SK-N-SH (cell line): ENCODE measurements around the gene KRT13. TPM values are rescaled to one million over a fixed set of nuclear protein-coding genes. Genes with fewer than 3 reads are reported as not detected.

ENCODE experiments used
- CTCF ChIA-PET: fragments of 300-600, 350-600 bp; formaldehyde crosslinking; extraction: SDS; loops from one replicate; lab custom pipeline; 2021; lab: Yijun Ruan, JAX
- POLR2A ChIA-PET: fragments of 350-600 bp; sonication (Branson Sonifier 250); formaldehyde crosslinking; extraction: SDS; loops from one replicate; lab custom pipeline; 2020; ENCODE audit warnings: antibody characterized with exemption, inconsistent platforms; lab: Yijun Ruan, JAX
- DNase-seq: peaks from one replicate; pipeline ENCODE4 v3.0.0; 2012
- H2AFZ ChIP-seq: fragments of 200-600 bp; sonication (generic); 2 replicates; pipeline ENCODE4 v1.8.1; 2016; ENCODE audit warnings: antibody characterized with exemption, mild to moderate bottlenecking, low read depth
- H3F3A ChIP-seq: fragments of 200-600 bp; sonication (generic); replicated peaks from 2 replicates; pipeline ENCODE3; 2016; ENCODE audit warnings: antibody characterized with exemption, mild to moderate bottlenecking; ENCODE audit not compliant: insufficient read depth
- H3K27ac ChIP-seq, 2 experiments: fragments of 200-500 bp in 1 of 2; fragments of 200-600 bp in 1 of 2; sonication (Bioruptor generic) in 1 of 2; sonication (generic), shearing (Covaris generic) in 1 of 2; 2 replicates each; pipeline versions ENCODE4 v1.5.1 to v1.6.1; 2014 to 2016; ENCODE audit warnings: low read depth in 2 of 2, inconsistent platforms in 1 of 2, low read length in 1 of 2, mild to moderate bottlenecking in 1 of 2, mixed read lengths in 1 of 2
- H3K27me3 ChIP-seq: fragments of 200-600 bp; sonication (generic), shearing (Covaris generic); 2 replicates; pipeline ENCODE4 v1.6.1; 2016; ENCODE audit warnings: mixed run types; ENCODE audit not compliant: insufficient read depth
- H3K36me3 ChIP-seq, 2 experiments: fragments of 200-500 bp in 1 of 2; fragments of 200-600 bp in 1 of 2; sonication (Bioruptor generic) in 1 of 2; sonication (generic) in 1 of 2; replicated peaks in 1 of 2; 2 replicates each; pipeline versions ENCODE3 to v1.5.1; 2014 to 2016; ENCODE audit warnings: low read length in 1 of 2, mild to moderate bottlenecking in 1 of 2; ENCODE audit not compliant: insufficient read depth in 2 of 2, control insufficient read depth in 1 of 2
- H3K4me1 ChIP-seq, 2 experiments: fragments of 200-500 bp in 1 of 2; fragments of 200-600 bp in 1 of 2; sonication (Bioruptor generic) in 1 of 2; sonication (generic), shearing (Covaris generic) in 1 of 2; 2 replicates each; pipeline versions ENCODE4 v1.5.1 to v1.6.1; 2014 to 2016; ENCODE audit warnings: low read depth in 1 of 2, low read length in 1 of 2, mixed run types in 1 of 2; ENCODE audit not compliant: insufficient read depth in 2 of 2, control insufficient read depth in 1 of 2
- H3K4me2 ChIP-seq: fragments of 200-600 bp; sonication (generic), shearing (Covaris generic); 2 replicates; pipeline ENCODE4 v1.6.1; 2017; ENCODE audit warnings: mixed run types
- H3K4me3 ChIP-seq, 2 experiments: fragments of 200-500 bp in 1 of 2; fragments of 200-600 bp in 1 of 2; sonication (Bioruptor generic) in 1 of 2; sonication (generic), shearing (Covaris generic) in 1 of 2; 2 replicates each; pipeline versions ENCODE4 v1.5.1 to v1.8.1; 2014 to 2016; ENCODE audit warnings: low read depth in 2 of 2, inconsistent platforms in 1 of 2, low read length in 1 of 2, mild to moderate bottlenecking in 1 of 2, mixed read lengths in 1 of 2, moderate library complexity in 1 of 2
- H3K79me2 ChIP-seq: fragments of 200-600 bp; sonication (generic); 2 replicates; pipeline ENCODE4 v1.8.1; 2017; ENCODE audit warnings: mild to moderate bottlenecking; ENCODE audit not compliant: insufficient read depth
- H3K9ac ChIP-seq: fragments of 200-600 bp; sonication (generic); 2 replicates; pipeline ENCODE4 v1.6.1; 2017; ENCODE audit warnings: mixed run types
- H3K9me2 ChIP-seq: fragments of 200-600 bp; sonication (generic); 2 replicates; pipeline ENCODE4 v1.6.1; 2017; ENCODE audit warnings: mixed run types
- H3K9me3 ChIP-seq: fragments of 200-600 bp; sonication (generic); 2 replicates; pipeline ENCODE4 v1.6.1; 2017; ENCODE audit warnings: mixed run types, mild to moderate bottlenecking, moderate library complexity
- H4K20me1 ChIP-seq: fragments of 200-600 bp; sonication (generic); 2 replicates; pipeline ENCODE4 v1.6.1; 2017; ENCODE audit warnings: mild to moderate bottlenecking, mixed run types; ENCODE audit not compliant: insufficient read depth
- CHD2 ChIP-seq: fragments of 150-350 bp; IDR thresholded peaks from 2 replicates; pipeline ENCODE4 v1.6.1; 2018; ENCODE audit warnings: low read length; ENCODE audit not compliant: partially characterized antibody
- EP300 ChIP-seq, 2 experiments: IDR thresholded peaks; 2 replicates each; pipeline versions ENCODE4 v1.4.0 to v1.6.1; 2012; ENCODE audit warnings: borderline replicate concordance in 1 of 2, low read depth in 1 of 2, low read length in 1 of 2
- FOXJ3 ChIP-seq: sonication (generic); formaldehyde crosslinking; IDR thresholded peaks from 2 replicates; pipeline ENCODE4 v1.5.1; 2020; ENCODE audit warnings: mild to moderate bottlenecking, missing genetic modification reagents
- FOXM1 ChIP-seq: IDR thresholded peaks from 2 replicates; pipeline ENCODE4 v1.4.0; 2012; ENCODE audit warnings: low read depth, mild to moderate bottlenecking
- MEF2A ChIP-seq: IDR thresholded peaks from 2 replicates; pipeline ENCODE4 v1.4.0; 2012; ENCODE audit warnings: low read depth, borderline replicate concordance
- NFIC ChIP-seq: IDR thresholded peaks from 2 replicates; pipeline ENCODE4 v1.4.0; 2012; ENCODE audit warnings: borderline replicate concordance
- NRF1 ChIP-seq: IDR thresholded peaks from 2 replicates; pipeline ENCODE4 v1.6.1; 2012; ENCODE audit warnings: low read depth, mild to moderate bottlenecking, low read length
- RAD21 ChIP-seq: IDR thresholded peaks from 2 replicates; pipeline ENCODE4 v1.6.1; 2012; ENCODE audit warnings: mild to moderate bottlenecking, low read length
- SIN3A ChIP-seq: IDR thresholded peaks from 2 replicates; pipeline ENCODE4 v1.6.1; 2012; ENCODE audit warnings: low read depth, mild to moderate bottlenecking, low read length, moderate library complexity, borderline replicate concordance
- SMC3 ChIP-seq: IDR thresholded peaks from 2 replicates; pipeline ENCODE4 v1.6.1; 2012; ENCODE audit warnings: low read depth, low read length, improper control_type of control experiment
- TAF1 ChIP-seq: IDR thresholded peaks from 2 replicates; pipeline ENCODE4 v1.6.1; 2012; ENCODE audit warnings: low read depth, mild to moderate bottlenecking, low read length, moderate library complexity, borderline replicate concordance
- TCF12 ChIP-seq: IDR thresholded peaks from 2 replicates; pipeline ENCODE4 v1.4.0; 2012
- WGBS: methylation state at CpG from one replicate; pipeline ENCODE4 v1.1.6; 2017; ENCODE audit warnings: low lambda C conversion rate; 5-methylcytosine and 5-hydroxymethylcytosine counted together
- polyA plus RNA-seq, 3 experiments: library from polyadenylated mRNA; depleted of rRNA; stranded (reverse); fragments of >200 nt; gene quantifications; 2 replicates each; pipeline ENCODE4 v1.2.3, GENCODE V29; 2012
- TF ChIP-seq, protein P1 (sequence below): IDR thresholded peaks from 2 replicates; pipeline ENCODE4 v1.4.0; 2012; ENCODE audit warnings: low read depth
- TF ChIP-seq, protein P2 (sequence below): fragments of 200-600 bp; sonication (generic); IDR thresholded peaks from 2 replicates; pipeline ENCODE4 v1.6.1; 2017; ENCODE audit warnings: antibody characterized with exemption, mild to moderate bottlenecking, moderate library complexity
- TF ChIP-seq, protein P3 (sequence below): fragments of 150-350 bp; IDR thresholded peaks from 2 replicates; pipeline ENCODE4 v1.6.1; 2017; ENCODE audit warnings: antibody characterized with exemption, low read length, low read depth, borderline replicate concordance
- TF ChIP-seq, protein P4 (sequence below): IDR thresholded peaks from 2 replicates; pipeline ENCODE4 v1.4.0; 2012; ENCODE audit warnings: low read depth, borderline replicate concordance
- TF ChIP-seq, protein P5 (sequence below): fragments of 150-350 bp; IDR thresholded peaks from 2 replicates; pipeline ENCODE4 v1.6.1; 2016; ENCODE audit warnings: mild to moderate bottlenecking, low read depth, low read length

The KRT13 gene
- polyA plus RNA-seq (2012; rRNA removed), result 0.39 and 0.67 TPM in 2 replicates
- 0.06 and 0.37 TPM in 2 replicates for polyA plus RNA-seq (2012; cell fraction: cytosol; rRNA removed)
- polyA plus RNA-seq (2012; cell fraction: nucleus; rRNA removed), result 1.3 TPM in 2 replicates

DNA sequence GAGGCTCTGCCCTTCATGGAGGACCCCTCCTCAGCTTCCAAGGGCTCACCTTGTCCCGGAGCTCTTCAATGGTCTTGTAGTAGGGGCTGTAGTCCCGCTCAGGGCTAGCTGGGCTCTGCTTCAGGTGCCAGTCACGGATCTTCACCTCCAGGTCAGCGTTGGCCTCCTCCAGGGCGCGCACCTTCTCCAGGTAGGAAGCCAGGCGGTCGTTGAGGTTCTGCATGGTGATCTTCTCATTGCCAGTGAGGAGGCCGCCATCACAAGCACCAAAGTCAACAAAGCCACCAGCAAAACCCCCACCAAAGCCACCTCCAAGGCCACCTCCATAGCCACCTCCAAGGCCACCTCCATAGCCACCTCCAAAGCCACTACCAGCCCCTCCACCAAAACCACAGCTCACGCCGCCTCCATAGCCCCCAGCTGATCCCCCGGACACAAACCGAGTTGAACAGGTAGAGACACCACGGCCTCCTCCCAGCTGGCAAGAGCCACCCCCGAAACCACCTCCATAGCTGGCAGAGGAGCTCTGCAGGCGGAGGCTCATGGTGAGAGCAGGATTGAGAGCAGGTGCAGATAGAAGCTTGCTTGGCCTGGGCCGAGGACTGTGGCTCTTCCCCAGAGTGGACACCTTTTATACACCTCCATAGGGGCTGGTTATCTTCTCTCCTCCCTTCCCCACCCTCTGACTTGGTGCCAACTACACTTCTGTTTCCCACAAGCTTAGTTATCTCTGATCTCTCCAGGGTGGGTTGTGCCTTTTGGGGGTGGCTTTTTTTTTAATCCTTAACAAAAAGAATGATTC lies at the start of gene KRT13:
Gene KRT13 (minus strand): TSS at position 606 of the 802 bp plus-strand sequence. CDS start 62 bp downstream, at position 544.
- peaks cover 4 to 11% of the 10 kb centered on the region in 2 experiments; a peak in 3 of 4 replicates for H3K4me1 ChIP-seq
- ChIA-PET POLR2A (no interaction called here), CTCF (interaction anchor here (0.6 to 6.3 kb wide), 3 partner anchors 44 to 370 kb away, joined by 3 to 48 read pairs (median 3); no protein-coding TSS in a partner anchor)
- no peaks in the 10 kb centered on the region for H3K79me2 ChIP-seq
- H4K20me1 ChIP-seq, result no peaks in the 10 kb centered on the region
- no peak within 1 kb of the TSS for H3K9ac ChIP-seq
- no peaks in the 10 kb centered on the region for H3K9me2 ChIP-seq
- no peak within 1 kb of the TSS for H3K4me3 ChIP-seq
- H2AFZ ChIP-seq, result no peak within 1 kb of the TSS
- peaks cover 4% of the 10 kb centered on the region for H3F3A ChIP-seq
- H3K9me3 ChIP-seq, result no peaks in the 10 kb centered on the region
- 80% methylated on average over 15 of the region's 17 CpGs for whole genome bisulfite sequencing
- no peak within 1 kb of the TSS for H3K27ac ChIP-seq
- no peaks in the 10 kb centered on the region for H3K27me3 ChIP-seq
- TF ChIP-seq SMC3 (no peak), TAF1 (no peak), NRF1 (no peak), CHD2 (no peak), MEF2A (no peak), TCF12 (no peak), EP300 (IDR thresholded peaks at IDR 0.05; ENCODE audit: borderline replicate concordance in 1 of 2, low read depth in 1 of 2, low read length in 1 of 2) (no peak), FOXM1 (no peak), NFIC (no peak)
- TF ChIP-seq, protein P1, sequence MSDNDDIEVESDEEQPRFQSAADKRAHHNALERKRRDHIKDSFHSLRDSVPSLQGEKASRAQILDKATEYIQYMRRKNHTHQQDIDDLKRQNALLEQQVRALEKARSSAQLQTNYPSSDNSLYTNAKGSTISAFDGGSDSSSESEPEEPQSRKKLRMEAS, result no peak
- TF ChIP-seq, protein P2, sequence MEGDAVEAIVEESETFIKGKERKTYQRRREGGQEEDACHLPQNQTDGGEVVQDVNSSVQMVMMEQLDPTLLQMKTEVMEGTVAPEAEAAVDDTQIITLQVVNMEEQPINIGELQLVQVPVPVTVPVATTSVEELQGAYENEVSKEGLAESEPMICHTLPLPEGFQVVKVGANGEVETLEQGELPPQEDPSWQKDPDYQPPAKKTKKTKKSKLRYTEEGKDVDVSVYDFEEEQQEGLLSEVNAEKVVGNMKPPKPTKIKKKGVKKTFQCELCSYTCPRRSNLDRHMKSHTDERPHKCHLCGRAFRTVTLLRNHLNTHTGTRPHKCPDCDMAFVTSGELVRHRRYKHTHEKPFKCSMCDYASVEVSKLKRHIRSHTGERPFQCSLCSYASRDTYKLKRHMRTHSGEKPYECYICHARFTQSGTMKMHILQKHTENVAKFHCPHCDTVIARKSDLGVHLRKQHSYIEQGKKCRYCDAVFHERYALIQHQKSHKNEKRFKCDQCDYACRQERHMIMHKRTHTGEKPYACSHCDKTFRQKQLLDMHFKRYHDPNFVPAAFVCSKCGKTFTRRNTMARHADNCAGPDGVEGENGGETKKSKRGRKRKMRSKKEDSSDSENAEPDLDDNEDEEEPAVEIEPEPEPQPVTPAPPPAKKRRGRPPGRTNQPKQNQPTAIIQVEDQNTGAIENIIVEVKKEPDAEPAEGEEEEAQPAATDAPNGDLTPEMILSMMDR, result no peak
- H3K4me2 ChIP-seq, result no peak within 1 kb of the TSS
- DNase-seq, result no peak
- no peaks in the 10 kb centered on the region for H3K36me3 ChIP-seq

DNA sequence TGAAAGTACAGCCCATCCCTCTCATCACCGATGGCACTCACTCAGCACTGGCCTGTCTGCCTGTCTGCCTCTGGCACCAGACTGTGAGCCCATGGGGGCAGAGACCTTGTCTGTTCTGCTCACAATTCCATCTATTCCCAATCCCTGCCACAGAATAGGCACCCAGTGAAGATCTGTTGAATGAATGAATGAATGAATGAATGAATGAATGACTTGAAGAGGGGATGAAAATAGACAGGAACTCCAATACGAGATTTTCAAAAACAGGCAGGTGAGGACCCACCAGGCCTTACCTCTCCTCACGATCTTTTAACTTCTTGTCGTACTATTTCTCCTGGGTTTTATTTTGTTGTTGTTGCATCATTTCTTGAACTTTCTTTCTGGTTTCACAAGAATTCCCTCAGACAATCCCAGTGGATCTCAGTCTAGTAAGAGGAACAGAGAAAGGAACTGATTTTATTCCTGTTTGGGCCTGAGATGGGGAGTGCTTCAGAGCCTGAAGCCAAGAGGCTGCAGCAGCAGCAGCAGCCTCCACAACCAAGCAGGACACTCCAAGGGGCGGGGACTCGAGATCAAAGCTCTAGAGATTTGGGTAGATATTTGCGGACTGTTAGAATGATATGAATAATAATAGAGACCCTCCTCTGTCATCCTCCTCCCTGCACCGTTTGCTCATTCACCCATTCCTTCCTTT lies 48.7 kb upstream of the KRT13 start:
- Histone ChIP-seq H3K36me3 (no peaks in the 10 kb centered on the region), H2AFZ (no peak overlapping the region), H3K27me3 (peaks cover 19% of the 10 kb centered on the region; the same call in 1 of the 2 replicates), H3F3A (peaks cover 4% of the 10 kb centered on the region), H3K9ac (no peak overlapping the region), H3K4me1 (peaks cover under 1% of the 10 kb centered on the region in 2 experiments; a peak in 2 of 4 replicates), H3K9me3 (no peaks in the 10 kb centered on the region), H3K79me2 (no peaks in the 10 kb centered on the region), H4K20me1 (no peaks in the 10 kb centered on the region), H3K4me3 (no peak overlapping the region), H3K4me2 (no peak overlapping the region), H3K27ac (no peak overlapping the region), H3K9me2 (no peaks in the 10 kb centered on the region)
- ChIA-PET POLR2A (no interaction called here), CTCF (interaction anchor here (1.7 to 25.5 kb wide), 3 partner anchors 11 to 110 kb away, joined by 4 to 646 read pairs (median 534); no protein-coding TSS in a partner anchor)
- 74% methylated on average over 8 of the region's 8 CpGs for WGBS
- DNase-seq, result no peak
- TF ChIP-seq FOXJ3 (CRISPR knock-in tag), result no peak
- TF ChIP-seq, protein P3, sequence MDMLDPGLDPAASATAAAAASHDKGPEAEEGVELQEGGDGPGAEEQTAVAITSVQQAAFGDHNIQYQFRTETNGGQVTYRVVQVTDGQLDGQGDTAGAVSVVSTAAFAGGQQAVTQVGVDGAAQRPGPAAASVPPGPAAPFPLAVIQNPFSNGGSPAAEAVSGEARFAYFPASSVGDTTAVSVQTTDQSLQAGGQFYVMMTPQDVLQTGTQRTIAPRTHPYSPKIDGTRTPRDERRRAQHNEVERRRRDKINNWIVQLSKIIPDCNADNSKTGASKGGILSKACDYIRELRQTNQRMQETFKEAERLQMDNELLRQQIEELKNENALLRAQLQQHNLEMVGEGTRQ, result no peak
- TF ChIP-seq, protein P2, result no peak
- no peak for TF ChIP-seq EP300 (IDR thresholded peaks at IDR 0.05; ENCODE audit: borderline replicate concordance in 1 of 2, low read depth in 1 of 2, low read length in 1 of 2)
- TF ChIP-seq SIN3A, result no peak
- TF ChIP-seq, protein P4, sequence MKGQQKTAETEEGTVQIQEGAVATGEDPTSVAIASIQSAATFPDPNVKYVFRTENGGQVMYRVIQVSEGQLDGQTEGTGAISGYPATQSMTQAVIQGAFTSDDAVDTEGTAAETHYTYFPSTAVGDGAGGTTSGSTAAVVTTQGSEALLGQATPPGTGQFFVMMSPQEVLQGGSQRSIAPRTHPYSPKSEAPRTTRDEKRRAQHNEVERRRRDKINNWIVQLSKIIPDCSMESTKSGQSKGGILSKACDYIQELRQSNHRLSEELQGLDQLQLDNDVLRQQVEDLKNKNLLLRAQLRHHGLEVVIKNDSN, result no peak
- TF ChIP-seq, protein P5, sequence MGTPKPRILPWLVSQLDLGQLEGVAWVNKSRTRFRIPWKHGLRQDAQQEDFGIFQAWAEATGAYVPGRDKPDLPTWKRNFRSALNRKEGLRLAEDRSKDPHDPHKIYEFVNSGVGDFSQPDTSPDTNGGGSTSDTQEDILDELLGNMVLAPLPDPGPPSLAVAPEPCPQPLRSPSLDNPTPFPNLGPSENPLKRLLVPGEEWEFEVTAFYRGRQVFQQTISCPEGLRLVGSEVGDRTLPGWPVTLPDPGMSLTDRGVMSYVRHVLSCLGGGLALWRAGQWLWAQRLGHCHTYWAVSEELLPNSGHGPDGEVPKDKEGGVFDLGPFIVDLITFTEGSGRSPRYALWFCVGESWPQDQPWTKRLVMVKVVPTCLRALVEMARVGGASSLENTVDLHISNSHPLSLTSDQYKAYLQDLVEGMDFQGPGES, result no peak
- TF ChIP-seq RAD21, result no peak
